HUES64 (cell line): ENCODE results near the gene RAB44. TPM values are rescaled to one million over a fixed set of nuclear protein-coding genes. Genes with fewer than 3 reads are reported as not detected.
"Not testable (repeated sequence)": the region's sequence is repeated elsewhere in the genome, so short reads cannot be mapped to it uniquely, and the experiment has no call there.

ENCODE experiments used
- H3K27ac ChIP-seq: 2 replicates; pipeline ENCODE4 v1.7.0; 2013; ENCODE audit warnings: low read depth, low read length, inconsistent platforms
- H3K27me3 ChIP-seq: 2 replicates; pipeline ENCODE4 v1.6.1; 2013; ENCODE audit warnings: mild to moderate bottlenecking, low read length; ENCODE audit not compliant: insufficient read depth
- H3K36me3 ChIP-seq: 2 replicates; pipeline ENCODE4 v1.6.1; 2013; ENCODE audit warnings: mild to moderate bottlenecking, low read length; ENCODE audit not compliant: insufficient read depth
- H3K4me1 ChIP-seq: 2 replicates; pipeline ENCODE4 v1.6.1; 2013; ENCODE audit warnings: mild to moderate bottlenecking, low read length, moderate library complexity; ENCODE audit not compliant: insufficient read depth
- H3K4me3 ChIP-seq: 2 replicates; pipeline ENCODE4 v1.5.1; 2013; ENCODE audit warnings: mild to moderate bottlenecking, low read length, moderate library complexity
- H3K9ac ChIP-seq: 2 replicates; pipeline ENCODE4 v1.6.1; 2013; ENCODE audit warnings: mild to moderate bottlenecking, low read depth, low read length
- H3K9me3 ChIP-seq: 2 replicates; pipeline ENCODE4 v1.6.1; 2013; ENCODE audit warnings: low read depth, low read length; ENCODE audit not compliant: insufficient read depth
- WGBS: fragments of 150-250, 120-280 bp; methylation state at CpG from one replicate; pipeline ENCODE4 v1.1.7; 2013; ENCODE audit warnings: missing lambda C conversion rate; 5-methylcytosine and 5-hydroxymethylcytosine counted together
- polyA plus RNA-seq, 2 experiments: library from polyadenylated mRNA; stranded (reverse); fragments of 50-300 nt; gene quantifications; one replicate each; pipeline ENCODE4 v1.2.3, GENCODE V29; 2013

The RAB44 gene, protein sequence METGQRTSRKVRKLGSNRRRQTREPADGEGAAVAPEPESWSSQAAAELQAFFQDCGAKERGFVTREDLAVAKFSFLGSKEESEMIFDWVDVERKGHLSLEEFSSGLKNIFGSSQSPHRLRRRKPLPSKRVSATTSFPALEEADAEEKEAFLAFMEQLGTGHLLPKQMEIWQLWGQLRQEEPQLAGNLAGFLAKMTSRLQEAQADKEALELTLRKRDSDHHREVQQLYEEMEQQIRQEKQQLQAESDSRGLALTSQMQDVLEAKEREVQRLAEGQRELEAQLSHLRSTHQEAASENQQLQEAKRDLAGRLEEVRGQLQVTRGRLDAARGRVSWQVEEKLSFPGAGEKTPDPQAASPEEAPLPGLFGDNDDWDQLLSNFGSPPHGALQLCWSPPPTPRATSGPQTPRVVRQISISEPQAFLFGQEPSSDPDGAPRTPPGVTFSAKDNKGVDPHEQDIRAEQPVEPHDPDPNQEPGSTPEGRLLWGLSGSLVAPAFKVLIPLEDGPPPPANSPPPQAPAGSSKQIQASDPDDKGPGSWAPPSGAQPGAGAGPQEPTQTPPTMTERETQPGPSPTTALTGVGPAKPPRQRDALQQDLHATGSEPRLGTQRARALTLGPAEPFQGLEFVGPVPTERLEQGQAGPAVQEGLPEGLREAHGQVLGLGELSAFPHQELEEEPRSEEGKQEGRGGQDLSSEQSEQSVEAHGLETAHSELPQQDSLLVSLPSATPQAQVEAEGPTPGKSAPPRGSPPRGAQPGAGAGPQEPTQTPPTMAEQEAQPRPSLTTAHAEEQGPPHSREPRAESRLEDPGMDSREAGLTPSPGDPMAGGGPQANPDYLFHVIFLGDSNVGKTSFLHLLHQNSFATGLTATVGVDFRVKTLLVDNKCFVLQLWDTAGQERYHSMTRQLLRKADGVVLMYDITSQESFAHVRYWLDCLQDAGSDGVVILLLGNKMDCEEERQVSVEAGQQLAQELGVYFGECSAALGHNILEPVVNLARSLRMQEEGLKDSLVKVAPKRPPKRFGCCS
- not detected for polyA plus RNA-seq (2013, experiment 1 of 2)
- polyA plus RNA-seq (2013, experiment 2 of 2): not detected

DNA sequence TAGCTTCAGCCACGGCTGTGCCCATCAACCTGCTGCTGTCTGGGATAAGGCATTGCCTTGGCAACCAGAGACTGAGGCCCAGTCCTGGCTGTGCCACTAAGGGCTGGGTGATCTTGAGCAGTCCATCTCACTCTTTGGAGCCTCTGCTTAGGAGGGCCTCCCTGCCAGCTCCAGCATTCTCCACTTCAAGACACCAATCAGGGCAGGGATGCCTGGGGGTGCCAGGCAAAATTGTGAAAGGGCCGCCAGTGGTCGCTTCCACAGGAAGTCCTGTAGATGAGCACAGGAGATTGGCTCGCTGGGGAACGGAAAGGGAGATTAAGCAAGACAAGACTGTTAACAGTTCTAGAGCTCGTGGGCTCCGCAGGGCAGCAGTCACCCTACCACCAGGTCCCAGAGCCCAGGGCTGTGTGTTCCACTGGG, at the start of gene RAB44:
RAB44 (plus strand) TSS at position 346 of the 423 bp plus-strand sequence. CDS start 6,410 bp downstream, outside the sequence.
- WGBS: 79% methylated on average over 7 of the region's 7 CpGs
- Histone ChIP-seq H3K27me3 (no peaks in the 10 kb centered on the region), H3K9me3 (no peaks in the 10 kb centered on the region), H3K9ac (no peak within 1 kb of the TSS), H3K27ac (no peak within 1 kb of the TSS), H3K4me1 (no peaks in the 10 kb centered on the region), H3K36me3 (no peaks in the 10 kb centered on the region), H3K4me3 (no peak within 1 kb of the TSS)

DNA sequence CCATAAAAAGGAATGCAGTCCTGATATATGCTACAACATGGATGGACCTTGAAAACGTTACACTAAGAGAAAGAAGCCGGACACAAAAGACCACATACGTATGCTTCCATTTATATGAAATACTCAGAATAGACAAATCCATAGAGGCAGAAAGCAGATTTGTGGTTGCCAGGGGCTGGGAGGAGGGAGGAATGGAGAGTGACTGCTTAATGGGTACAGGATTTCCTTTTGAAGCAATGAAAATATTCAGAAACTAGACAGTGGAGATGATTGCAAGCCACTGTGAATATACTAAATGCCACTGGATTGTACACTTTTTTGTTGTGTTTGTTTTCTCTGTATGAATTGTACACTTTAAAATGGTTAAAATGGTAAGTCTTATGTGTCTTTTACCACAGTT, 48.5 kb upstream of the RAB44 start:
- peaks cover 7% of the 10 kb centered on the region for H3K4me1 ChIP-seq
- no peak overlapping the region for H3K27ac ChIP-seq

DNA sequence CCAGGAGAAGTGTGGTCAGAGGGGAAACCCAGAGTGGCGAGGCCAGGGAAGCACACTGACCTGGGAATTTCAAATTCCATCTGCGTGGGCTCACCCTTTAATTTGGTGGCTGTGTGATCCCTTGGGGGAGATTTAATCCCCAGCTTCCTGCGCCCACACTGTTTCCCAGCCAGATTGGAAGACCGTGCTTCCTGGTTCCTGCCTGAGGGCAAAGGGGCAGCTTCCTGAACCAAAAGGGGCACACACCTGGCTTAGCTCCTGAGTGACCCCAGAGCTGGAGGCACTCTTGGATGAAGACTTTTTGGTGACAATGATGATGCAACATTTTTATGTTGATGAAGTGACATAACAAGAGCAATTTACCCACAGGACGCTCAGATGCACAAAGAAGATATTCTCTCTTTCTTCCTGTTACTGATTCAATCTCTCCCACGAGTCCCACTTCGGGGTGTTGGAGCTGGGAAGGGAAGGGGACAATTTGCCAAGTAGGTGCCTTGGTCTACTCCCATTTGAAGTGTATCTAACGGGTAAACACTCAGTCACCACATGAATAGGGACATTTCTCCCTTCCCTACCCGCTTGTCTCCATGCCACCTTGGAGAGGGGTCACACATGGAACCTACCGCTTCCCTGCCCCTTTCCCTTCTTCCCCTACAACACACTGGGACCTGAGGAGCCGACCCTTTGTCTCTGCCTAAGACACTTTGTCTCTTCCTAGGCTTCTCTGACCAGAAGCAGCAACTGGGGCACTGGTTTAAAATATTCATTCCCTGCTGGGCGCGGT, 47.7 kb upstream of the RAB44 start:
- peaks cover 7% of the 10 kb centered on the region for H3K4me1 ChIP-seq
- H3K4me3 ChIP-seq: no peak overlapping the region
- no peak overlapping the region for H3K27ac ChIP-seq
- H3K36me3 ChIP-seq: no peaks in the 10 kb centered on the region
- no peaks in the 10 kb centered on the region for H3K27me3 ChIP-seq
- H3K9ac ChIP-seq: no peak overlapping the region
- WGBS: 81% methylated on average over 11 of the region's 13 CpGs
- no peaks in the 10 kb centered on the region for H3K9me3 ChIP-seq

More for the DNA sequence above, 48.5 kb upstream of the RAB44 start:
- Histone ChIP-seq H3K9ac (no peak overlapping the region), H3K4me3 (no peak overlapping the region), H3K9me3 (no peaks in the 10 kb centered on the region), H3K36me3 (no peaks in the 10 kb centered on the region), H3K27me3 (no peaks in the 10 kb centered on the region)
- 94% methylated on average over 2 of the region's 3 CpGs for WGBS

GRCh38 chr6:36650848-36651478, 46.7 kb upstream of the RAB44 start:
- Histone ChIP-seq H3K27me3 (no peaks in the 10 kb centered on the region), H3K9ac (no peak overlapping the region), H3K9me3 (no peaks in the 10 kb centered on the region), H3K36me3 (no peaks in the 10 kb centered on the region), H3K4me1 (peaks cover 10% of the 10 kb centered on the region), H3K27ac (no peak overlapping the region), H3K4me3 (no peak overlapping the region)
- WGBS: 21% methylated on average over 1 of the region's 2 CpGs

- WGBS: 94% methylated on average over 11 of the region's 11 CpGs
- no peaks in the 10 kb centered on the region for H3K36me3 ChIP-seq
- H3K27me3 ChIP-seq: no peaks in the 10 kb centered on the region
- H3K27ac ChIP-seq: no peak overlapping the region
- H3K9me3 ChIP-seq: no peaks in the 10 kb centered on the region
- H3K4me1 ChIP-seq: peaks cover 14% of the 10 kb centered on the region
- H3K4me3 ChIP-seq: no peak overlapping the region
- no peak overlapping the region for H3K9ac ChIP-seq
Observed at GRCh38 chr6:36651659-36652379, 45.8 kb upstream of the RAB44 start.

GRCh38 chr6:36654469-36654868, 43.2 kb upstream of the RAB44 start:
- WGBS: 91% methylated on average over 5 of the region's 5 CpGs
- H3K9ac ChIP-seq, H3K9me3 ChIP-seq, H3K27me3 ChIP-seq, H3K27ac ChIP-seq, H3K4me3 ChIP-seq, H3K36me3 ChIP-seq: not testable (repeated sequence)
- peaks cover 14% of the 10 kb centered on the region for H3K4me1 ChIP-seq

GRCh38 chr6:36655085-36655724, 42.4 kb upstream of the RAB44 start:
- H3K27ac ChIP-seq: no peak overlapping the region
- WGBS: 88% methylated on average over 6 of the region's 6 CpGs

GRCh38 chr6:36656441-36656840, 41.2 kb upstream of the RAB44 start:
- H3K4me1 ChIP-seq: 0 out of 2 replicates have a peak, but pooled peaks cover 7% of the 10 kb centered on the region
- H3K9me3 ChIP-seq: no peaks in the 10 kb centered on the region
- H3K4me3 ChIP-seq: no peak overlapping the region
- 0 out of 2 replicates have a peak, but pooled peaks cover 5% of the 10 kb centered on the region for H3K27me3 ChIP-seq
- no peaks in the 10 kb centered on the region for H3K36me3 ChIP-seq
- H3K9ac ChIP-seq: no peak overlapping the region
- H3K27ac ChIP-seq: no peak overlapping the region
- WGBS: 81% methylated on average over 5 of the region's 5 CpGs

More at GRCh38 chr6:36655085-36655724, 42.4 kb upstream of the RAB44 start:
- no peak overlapping the region for H3K9ac ChIP-seq
- 0 out of 2 replicates have a peak, but pooled peaks cover 7% of the 10 kb centered on the region for H3K4me1 ChIP-seq
- H3K9me3 ChIP-seq: no peaks in the 10 kb centered on the region
- H3K36me3 ChIP-seq: no peaks in the 10 kb centered on the region
- no peaks in the 10 kb centered on the region for H3K27me3 ChIP-seq
- H3K4me3 ChIP-seq: no peak overlapping the region

GRCh38 chr6:36657271-36657670, 40.4 kb upstream of the RAB44 start:
- no peak overlapping the region for H3K4me3 ChIP-seq
- H3K27ac ChIP-seq: no peak overlapping the region
- H3K9me3 ChIP-seq: no peaks in the 10 kb centered on the region
- no peaks in the 10 kb centered on the region for H3K36me3 ChIP-seq
- 0 out of 2 replicates have a peak, but pooled peaks cover 7% of the 10 kb centered on the region for H3K4me1 ChIP-seq
- no peak overlapping the region for H3K9ac ChIP-seq
- 93% methylated on average over 1 of the region's 1 CpG for WGBS
- 0 out of 2 replicates have a peak, but pooled peaks cover 5% of the 10 kb centered on the region for H3K27me3 ChIP-seq
